HAP-1 (cell line): Measurements from ENCODE around the gene GTPBP2.
A peak's percentile ranks its signal among the peaks of the same experiment; 100 is the strongest.
"Not testable (repeated sequence)": the region's sequence is repeated elsewhere in the genome, so short reads cannot be mapped to it uniquely, and the experiment has no call there.

Experiments
- DNase-seq, 2 experiments: peaks; one replicate each; pipeline ENCODE4 v3.0.0-alpha.2; 2016 to 2020; ENCODE audit warnings: low spot score in 2 of 2
- H3K27me3 ChIP-seq: fragments of 250-450 bp; sonication (Bioruptor Pico); 2 replicates; pipeline ENCODE4 v1.5.1; 2020; ENCODE audit warnings: low read depth, mild to moderate bottlenecking, moderate library complexity
- H3K36me3 ChIP-seq: fragments of 250-450 bp; sonication (Bioruptor Pico); replicated peaks from 2 replicates; pipeline ENCODE4 v1.5.1; 2020; ENCODE audit warnings: mild to moderate bottlenecking
- H3K4me1 ChIP-seq: fragments of 250-450 bp; sonication (Bioruptor Pico); 2 replicates; pipeline ENCODE4 v1.5.1; 2020; ENCODE audit warnings: mild to moderate bottlenecking
- H3K4me3 ChIP-seq: fragments of 250-450 bp; sonication (Bioruptor Pico); 2 replicates; pipeline ENCODE4 v1.5.1; 2020; ENCODE audit warnings: mild to moderate bottlenecking, moderate library complexity
- H3K9me3 ChIP-seq: fragments of 250-450 bp; sonication (Bioruptor Pico); 2 replicates; pipeline ENCODE4 v1.5.1; 2020; ENCODE audit warnings: mild to moderate bottlenecking, moderate library complexity
- in situ Hi-C: fragments of 300-500 bp; cut with MboI; formaldehyde crosslinking; loops from 3 replicates; pipeline ENCODE4 v1.14.3; 2020; ENCODE audit warnings: low sequenced_read_pairs, inconsistent platforms, mixed read lengths

The GTPBP2 gene

GRCh38 chr6:43604174-43604573 is 24.9 kb downstream of the GTPBP2 start:
- in situ Hi-C loops, result no loop called here
- no peaks in the 10 kb centered on the region for H3K9me3 ChIP-seq
- no peaks in the 10 kb centered on the region for H3K4me1 ChIP-seq
- no peak overlapping the region for H3K4me3 ChIP-seq
- DNase-seq, result no peak
- H3K36me3 ChIP-seq, result peaks cover 31% of the 10 kb centered on the region
- no peaks in the 10 kb centered on the region for H3K27me3 ChIP-seq

GRCh38 chr6:43600595-43600994 is 28.5 kb downstream of the GTPBP2 start:
- Histone ChIP-seq H3K9me3 (no peaks in the 10 kb centered on the region), H3K36me3 (peaks cover 32% of the 10 kb centered on the region), H3K4me3 (no peak overlapping the region), H3K27me3 (no peaks in the 10 kb centered on the region), H3K4me1 (no peaks in the 10 kb centered on the region)
- DNase-seq, result no peak
- in situ Hi-C loops, result no loop called here

- no peaks in the 10 kb centered on the region for H3K4me1 ChIP-seq
- H3K4me3 ChIP-seq, result no peak overlapping the region
- no peaks in the 10 kb centered on the region for H3K9me3 ChIP-seq
- in situ Hi-C loops, result no loop called here
- H3K27me3 ChIP-seq, result no peaks in the 10 kb centered on the region
- DNase-seq, result no peak
- H3K36me3 ChIP-seq, result peaks cover 17% of the 10 kb centered on the region
These were observed 35.1 kb downstream of the GTPBP2 start for GRCh38 chr6:43593938-43594337.

- peaks cover 42% of the 10 kb centered on the region for H3K36me3 ChIP-seq
- not testable (repeated sequence) for H3K4me1 ChIP-seq
These were observed 39.5 kb downstream of the GTPBP2 start for GRCh38 chr6:43589564-43589963.

GRCh38 chr6:43588194-43588593 is 40.9 kb downstream of the GTPBP2 start:
- DNase-seq, result no peak
- Histone ChIP-seq H3K4me1 (no peaks in the 10 kb centered on the region), H3K27me3 (no peaks in the 10 kb centered on the region), H3K36me3 (peaks cover 55% of the 10 kb centered on the region), H3K9me3 (no peaks in the 10 kb centered on the region), H3K4me3 (no peak overlapping the region)
- in situ Hi-C loops, result no loop called here

More at GRCh38 chr6:43589564-43589963, 39.5 kb downstream of the GTPBP2 start:
- H3K27me3 ChIP-seq, DNase-seq, H3K9me3 ChIP-seq, in situ Hi-C loops, H3K4me3 ChIP-seq: not testable (repeated sequence)

- H3K9me3 ChIP-seq, result no peaks in the 10 kb centered on the region
- in situ Hi-C loops, result no loop called here
- no peaks in the 10 kb centered on the region for H3K4me1 ChIP-seq
- DNase-seq, result no peak
- H3K4me3 ChIP-seq, result no peak overlapping the region
- no peaks in the 10 kb centered on the region for H3K27me3 ChIP-seq
- H3K36me3 ChIP-seq, result peaks cover 48% of the 10 kb centered on the region
These were observed 44.0 kb downstream of the GTPBP2 start for GRCh38 chr6:43584892-43585570.

GRCh38 chr6:43582911-43583310 is 46.2 kb downstream of the GTPBP2 start:
- in situ Hi-C loops, result no loop called here
- Histone ChIP-seq H3K27me3 (no peaks in the 10 kb centered on the region), H3K9me3 (no peaks in the 10 kb centered on the region), H3K4me1 (no peaks in the 10 kb centered on the region), H3K36me3 (peaks cover 40% of the 10 kb centered on the region), H3K4me3 (no peak overlapping the region)
- no peak for DNase-seq

- no peak for DNase-seq
- no peaks in the 10 kb centered on the region; the same call in 1 of the 2 replicates for H3K4me1 ChIP-seq
- H3K9me3 ChIP-seq, result no peaks in the 10 kb centered on the region
- peaks cover 14% of the 10 kb centered on the region for H3K36me3 ChIP-seq
- no peaks in the 10 kb centered on the region for H3K27me3 ChIP-seq
- in situ Hi-C loops, result no loop called here
- no peak overlapping the region for H3K4me3 ChIP-seq
These were observed 49.9 kb downstream of the GTPBP2 start for GRCh38 chr6:43579171-43579570.

GRCh38 chr6:43578748-43579147 is 50.3 kb downstream of the GTPBP2 start:
- Histone ChIP-seq H3K9me3 (no peaks in the 10 kb centered on the region), H3K4me1 (no peaks in the 10 kb centered on the region; the same call in 1 of the 2 replicates), H3K27me3 (no peaks in the 10 kb centered on the region), H3K36me3 (peaks cover 10% of the 10 kb centered on the region), H3K4me3 (no peak overlapping the region)
- no peak for DNase-seq
- in situ Hi-C loops, result no loop called here

- peak; percentile 91 to 95 for DNase-seq
- Histone ChIP-seq H3K36me3 (peaks cover 25% of the 10 kb centered on the region), H3K9me3 (no peaks in the 10 kb centered on the region), H3K4me1 (no peaks in the 10 kb centered on the region; the same call in 1 of the 2 replicates), H3K27me3 (no peaks in the 10 kb centered on the region), H3K4me3 (peak within 1 kb of the TSS; percentile 98)
- in situ Hi-C loops, result no loop called here
These were observed 53.1 kb downstream of the GTPBP2 start, which contains the start of the genes POLH and XPO5 for GRCh38 chr6:43575772-43576551. Gene POLH (plus strand): TSS chr6:43576185. CDS start chr6:43582320, 6,135 bp downstream. Gene XPO5 (minus strand): TSS chr6:43576038. CDS start chr6:43575864, 174 bp downstream.

GRCh38 chr6:43575105-43575771 is 53.8 kb downstream of the GTPBP2 start:
- in situ Hi-C loops, result no loop called here
- Histone ChIP-seq H3K4me3 (peak overlapping the region; percentile 98), H3K4me1 (no peaks in the 10 kb centered on the region; the same call in 1 of the 2 replicates), H3K9me3 (no peaks in the 10 kb centered on the region), H3K27me3 (no peaks in the 10 kb centered on the region), H3K36me3 (peaks cover 32% of the 10 kb centered on the region)
- DNase-seq, result peak; percentile 32 to 71

GRCh38 chr6:43572015-43572414 is 57.0 kb downstream of the GTPBP2 start:
- no peaks in the 10 kb centered on the region for H3K9me3 ChIP-seq
- H3K4me1 ChIP-seq, result no peaks in the 10 kb centered on the region; the same call in 1 of the 2 replicates
- in situ Hi-C loops, result no loop called here
- DNase-seq, result no peak
- no peak overlapping the region for H3K4me3 ChIP-seq
- H3K36me3 ChIP-seq, result peaks cover 57% of the 10 kb centered on the region
- H3K27me3 ChIP-seq, result no peaks in the 10 kb centered on the region

GRCh38 chr6:43570876-43571441 is 58.1 kb downstream of the GTPBP2 start:
- H3K27me3 ChIP-seq, result no peaks in the 10 kb centered on the region
- H3K9me3 ChIP-seq, result no peaks in the 10 kb centered on the region
- H3K36me3 ChIP-seq, result peaks cover 68% of the 10 kb centered on the region
- in situ Hi-C loops, result no loop called here
- no peak for DNase-seq
- H3K4me1 ChIP-seq, result no peaks in the 10 kb centered on the region; the same call in 1 of the 2 replicates
- no peak overlapping the region for H3K4me3 ChIP-seq
